IMR-90 (cell line): ENCODE results near the gene LHFPL6. TPM values are rescaled to one million over a fixed set of nuclear protein-coding genes. Genes with fewer than 3 reads are reported as not detected.

Experiments used
- ATAC-seq: fragments of 200-7000 bp; cut with Tn5 transposase; 2 replicates; pipeline ENCODE4 v1.9.1; 2020; ENCODE audit warnings: low read depth, mild to moderate bottlenecking, moderate library complexity
- BruUV-seq: library from RNA; stranded (reverse); fragments of 400-500 nt; replicated peaks from 2 replicates; lab custom pipeline; 2021; lab: Mats Ljungman, UMichigan
- CTCF ChIA-PET: fragments of 300-600 bp; formaldehyde crosslinking; extraction: SDS; loops from one replicate; lab custom pipeline; 2021; ENCODE audit warnings: antibody characterized with exemption; lab: Yijun Ruan, JAX
- POLR2A ChIA-PET: fragments of 300-600 bp; sonication (Branson Sonifier 250); formaldehyde crosslinking; loops from one replicate; lab custom pipeline; 2022; ENCODE audit warnings: antibody characterized with exemption; ENCODE audit not compliant: unreplicated experiment; lab: Charles Lee
- DNase-seq: peaks from one replicate; pipeline ENCODE4 v3.0.0; 2013
- H2AFZ ChIP-seq: replicated peaks from 2 replicates; pipeline ENCODE3; 2013; ENCODE audit warnings: low read length, mild to moderate bottlenecking; ENCODE audit not compliant: poor library complexity
- H2AK5ac ChIP-seq: 2 replicates; pipeline ENCODE4 v1.6.1; 2013; ENCODE audit warnings: low read depth, low read length, inconsistent platforms
- H2AK9ac ChIP-seq: replicated peaks from 2 replicates; pipeline ENCODE3; 2013; ENCODE audit warnings: mild to moderate bottlenecking, low read depth, low read length, moderate library complexity; ENCODE audit not compliant: poor library complexity
- H2BK120ac ChIP-seq: 2 replicates; pipeline ENCODE4 v1.6.1; 2013; ENCODE audit warnings: low read depth, low read length, inconsistent platforms
- H2BK15ac ChIP-seq: 3 replicates; pipeline ENCODE4 v1.6.1; 2013; ENCODE audit warnings: low read depth, low read length, inconsistent platforms
- H2BK20ac ChIP-seq: 2 replicates; pipeline ENCODE4 v1.6.1; 2013; ENCODE audit warnings: low read depth, mild to moderate bottlenecking, inconsistent platforms, low read length, moderate library complexity
- H2BK5ac ChIP-seq: 2 replicates; pipeline ENCODE4 v1.6.1; 2013; ENCODE audit warnings: mild to moderate bottlenecking, low read depth, low read length, inconsistent platforms; ENCODE audit not compliant: poor library complexity, severe bottlenecking
- H3K14ac ChIP-seq: replicated peaks from 2 replicates; pipeline ENCODE4 v1.6.1; 2013; ENCODE audit warnings: low read depth, low read length, inconsistent platforms
- H3K18ac ChIP-seq: 2 replicates; pipeline ENCODE4 v1.6.1; 2013; ENCODE audit warnings: low read depth, low read length, control low read depth
- H3K23ac ChIP-seq: 2 replicates; pipeline ENCODE4 v1.6.1; 2013; ENCODE audit warnings: low read depth, low read length, inconsistent platforms
- H3K27ac ChIP-seq: 2 replicates; pipeline ENCODE4 v1.5.1; 2013; ENCODE audit warnings: mild to moderate bottlenecking, control low read depth, low read length; ENCODE audit not compliant: insufficient read depth
- H3K27me3 ChIP-seq: 2 replicates; pipeline ENCODE4 v1.6.1; 2013; ENCODE audit warnings: low read length; ENCODE audit not compliant: control insufficient read depth, insufficient read depth
- H3K36me3 ChIP-seq: 2 replicates; pipeline ENCODE4 v1.6.1; 2013; ENCODE audit warnings: low read length, mixed read lengths; ENCODE audit not compliant: control insufficient read depth, insufficient read depth
- H3K4ac ChIP-seq: 2 replicates; pipeline ENCODE4 v1.6.1; 2013; ENCODE audit warnings: low read depth, low read length, inconsistent platforms
- H3K4me1 ChIP-seq: 2 replicates; pipeline ENCODE4 v1.6.1; 2013; ENCODE audit warnings: low read length, mixed read lengths; ENCODE audit not compliant: control insufficient read depth, insufficient read depth
- H3K4me2 ChIP-seq: 2 replicates; pipeline ENCODE4 v1.6.1; 2013; ENCODE audit warnings: low read depth, mild to moderate bottlenecking, control low read depth, low read length, moderate library complexity
- H3K4me3 ChIP-seq: 2 replicates; pipeline ENCODE4 v1.5.1; 2013; ENCODE audit warnings: low read depth, mild to moderate bottlenecking, control low read depth, low read length, moderate library complexity; ENCODE audit not compliant: insufficient read depth
- H3K56ac ChIP-seq: 2 replicates; pipeline ENCODE4 v1.6.1; 2013; ENCODE audit warnings: low read length, inconsistent platforms; ENCODE audit not compliant: insufficient read depth; ENCODE audit errors: extremely low read depth
- H3K79me1 ChIP-seq, 2 experiments: 2 replicates each; pipeline ENCODE4 v1.6.1; 2013; ENCODE audit warnings: low read length in 2 of 2, inconsistent platforms in 1 of 2, low read depth in 1 of 2
- H3K9ac ChIP-seq: 2 replicates; pipeline ENCODE4 v1.6.1; 2013; ENCODE audit warnings: low read depth, low read length, control low read depth
- H3K9me1 ChIP-seq: 2 replicates; pipeline ENCODE4 v1.6.1; 2013; ENCODE audit warnings: low read length, inconsistent platforms; ENCODE audit not compliant: insufficient read depth
- H3K9me3 ChIP-seq: 2 replicates; pipeline ENCODE4 v1.6.1; 2013; ENCODE audit warnings: low read length; ENCODE audit not compliant: control insufficient read depth, insufficient read depth
- H4K20me1 ChIP-seq: 2 replicates; pipeline ENCODE4 v1.6.1; 2013; ENCODE audit warnings: low read length, inconsistent platforms; ENCODE audit not compliant: insufficient read depth
- H4K5ac ChIP-seq: 2 replicates; pipeline ENCODE4 v1.6.1; 2013; ENCODE audit warnings: mild to moderate bottlenecking, low read depth, low read length, control low read depth
- H4K8ac ChIP-seq, 2 experiments: 2 replicates each; pipeline ENCODE4 v1.6.1; 2013; ENCODE audit warnings: low read depth in 2 of 2, low read length in 2 of 2, control low read depth in 1 of 2, inconsistent platforms in 1 of 2
- H4K91ac ChIP-seq: 2 replicates; pipeline ENCODE4 v1.6.1; 2013; ENCODE audit warnings: low read depth, low read length, inconsistent platforms; ENCODE audit not compliant: insufficient read depth
- BHLHE40 ChIP-seq: fragments of 150-350 bp; IDR thresholded peaks from 2 replicates; pipeline ENCODE4 v1.6.1; 2016; ENCODE audit warnings: mild to moderate bottlenecking, low read depth, low read length
- CHD1 ChIP-seq: IDR thresholded peaks from 2 replicates; pipeline ENCODE4 v1.6.1; 2012; ENCODE audit warnings: low read depth, low read length, improper control_type of control experiment
- FOS ChIP-seq: fragments of 150-350 bp; IDR thresholded peaks from 2 replicates; pipeline ENCODE4 v1.6.1; 2016; ENCODE audit warnings: low read depth, low read length
- MAFK ChIP-seq: IDR thresholded peaks from 2 replicates; pipeline ENCODE4 v1.6.1; 2012; ENCODE audit warnings: low read depth, low read length, improper control_type of control experiment
- MAZ ChIP-seq: IDR thresholded peaks from 2 replicates; pipeline ENCODE4 v1.6.1; 2012; ENCODE audit warnings: low read depth, mild to moderate bottlenecking, low read length, improper control_type of control experiment, moderate library complexity, borderline replicate concordance
- MXI1 ChIP-seq: IDR thresholded peaks from 2 replicates; pipeline ENCODE4 v1.6.1; 2012; ENCODE audit warnings: low read depth, mild to moderate bottlenecking, low read length, moderate library complexity, borderline replicate concordance
- POLR2A ChIP-seq: IDR thresholded peaks from 2 replicates; pipeline ENCODE4 v1.6.1; 2012; ENCODE audit warnings: mild to moderate bottlenecking, low read depth, low read length
- RAD21 ChIP-seq: IDR thresholded peaks from 2 replicates; pipeline ENCODE4 v1.6.1; 2012; ENCODE audit warnings: low read length, improper control_type of control experiment
- RFX5 ChIP-seq: IDR thresholded peaks from 2 replicates; pipeline ENCODE4 v1.8.0; 2012; ENCODE audit warnings: low read depth, mild to moderate bottlenecking, low read length, moderate library complexity
- SMC3 ChIP-seq: fragments of 150-350 bp; IDR thresholded peaks from 2 replicates; pipeline ENCODE4 v1.6.1; 2016; ENCODE audit warnings: low read depth, mild to moderate bottlenecking, antibody characterized with exemption, low read length, moderate library complexity
- WGBS, 2 experiments: methylation state at CpG; one replicate each; pipeline versions ENCODE4 v1.1.5 to v1.1.7; 2013; ENCODE audit warnings: missing lambda C conversion rate in 2 of 2; ENCODE audit not compliant: insufficient read length in 1 of 2; ENCODE audit errors: extremely low coverage in 2 of 2; 5-methylcytosine and 5-hydroxymethylcytosine counted together
- dilution Hi-C: fragments of 300-500 bp; cut with HindIII; formaldehyde crosslinking; loops from one replicate; pipeline ENCODE4 v1.14.3; 2018; ENCODE audit warnings: low sequenced_read_pairs; ENCODE audit not compliant: unreplicated experiment
- in situ Hi-C: fragments of 300-500 bp; cut with MboI; formaldehyde crosslinking; loops from 3 replicates; pipeline ENCODE4 v1.14.3; 2019; ENCODE audit warnings: low sequenced_read_pairs, inconsistent platforms, mixed read lengths
- intact Hi-C: fragments of 100-400 bp; cut with micrococcal nuclease; formaldehyde crosslinking; loops from 2 replicates; pipeline ENCODE4 v1.10.0; 2022
- polyA plus RNA-seq, 3 experiments: library from polyadenylated mRNA; depleted of rRNA; stranded (reverse); fragments of >200 nt; gene quantifications; 2 replicates each; pipeline ENCODE4 v1.2.3, GENCODE V29; 2012; ENCODE audit warnings: low replicate concordance in 1 of 3
- total RNA-seq: library from RNA; depleted of rRNA; stranded (reverse); fragments of >200 nt; gene quantifications from 2 replicates; pipeline ENCODE4 v1.2.3, GENCODE V29; 2012
- TF ChIP-seq, protein P1 (sequence below): fragments of 150-350 bp; IDR thresholded peaks from 2 replicates; pipeline ENCODE4 v1.6.1; 2017; ENCODE audit warnings: mild to moderate bottlenecking, antibody characterized with exemption, low read length, low read depth
- TF ChIP-seq, protein P2 (sequence below): fragments of 150-350 bp; IDR thresholded peaks from 2 replicates; pipeline ENCODE4 v1.6.1; 2016; ENCODE audit warnings: low read depth, mild to moderate bottlenecking, low read length, moderate library complexity, borderline replicate concordance

Gene LHFPL6
- total and polyA plus RNA-seq, 2 of the 4 experiments (the other 2 are of a cell fraction), result 24.7 to 36.1 TPM

DNA sequence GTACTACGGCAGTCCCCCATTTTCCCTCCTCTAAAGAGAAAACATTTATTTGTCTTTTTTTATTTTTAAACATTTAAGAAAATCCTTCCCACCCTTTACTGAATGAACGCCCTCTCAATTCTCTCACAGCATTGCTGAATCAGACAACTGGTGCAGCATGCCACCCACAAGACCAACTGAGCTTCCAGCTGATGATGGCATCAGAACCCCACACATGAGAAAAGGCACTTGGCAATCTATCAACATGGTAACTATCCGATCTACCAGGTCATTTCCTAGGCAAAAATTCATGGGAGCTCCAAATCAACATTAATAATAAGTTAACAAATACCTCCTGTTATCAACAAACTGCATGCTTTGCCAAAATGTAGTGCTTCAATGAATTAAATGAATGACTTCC lies 43.1 kb downstream of the LHFPL6 start:
- Histone ChIP-seq H2BK5ac (no peak overlapping the region), H3K4me3 (no peak overlapping the region), H3K9me3 (no peaks in the 10 kb centered on the region), H2BK20ac (no peak overlapping the region), H3K9ac (no peak overlapping the region), H2BK15ac (no peak overlapping the region), H3K4me2 (no peak overlapping the region), H3K79me1 (peaks cover 41 to 63% of the 10 kb centered on the region in 2 experiments), H3K9me1 (0 out of 2 replicates have a peak, but pooled peaks cover 5% of the 10 kb centered on the region), H2BK120ac (no peak overlapping the region), H3K23ac (no peak overlapping the region), H3K36me3 (no peaks in the 10 kb centered on the region), H4K5ac (no peak overlapping the region), H4K20me1 (no peaks in the 10 kb centered on the region), H3K4me1 (peaks cover 6% of the 10 kb centered on the region), H3K27ac (no peak overlapping the region), H2AFZ (no peak overlapping the region), H2AK9ac (no peak overlapping the region), H3K56ac (no peak overlapping the region), H3K27me3 (no peaks in the 10 kb centered on the region), H4K8ac (no peak overlapping the region), H4K91ac (no peak overlapping the region), H2AK5ac (no peak overlapping the region), H3K14ac (no peak overlapping the region), H3K4ac (no peak overlapping the region), H3K18ac (no peak overlapping the region)
- dilution Hi-C loops, result no loop called here
- ChIA-PET POLR2A (no interaction called here), CTCF (interaction anchor here (0.6 kb wide), 1 partner anchor 41 kb away, joined by 4 read pairs; no protein-coding TSS in a partner anchor)
- TF ChIP-seq MAFK (no peak), FOS (no peak), SMC3 (no peak), RFX5 (no peak), POLR2A (no peak), RAD21 (no peak), CHD1 (no peak), BHLHE40 (no peak), MAZ (no peak), MXI1 (no peak)
- TF ChIP-seq, protein P1, sequence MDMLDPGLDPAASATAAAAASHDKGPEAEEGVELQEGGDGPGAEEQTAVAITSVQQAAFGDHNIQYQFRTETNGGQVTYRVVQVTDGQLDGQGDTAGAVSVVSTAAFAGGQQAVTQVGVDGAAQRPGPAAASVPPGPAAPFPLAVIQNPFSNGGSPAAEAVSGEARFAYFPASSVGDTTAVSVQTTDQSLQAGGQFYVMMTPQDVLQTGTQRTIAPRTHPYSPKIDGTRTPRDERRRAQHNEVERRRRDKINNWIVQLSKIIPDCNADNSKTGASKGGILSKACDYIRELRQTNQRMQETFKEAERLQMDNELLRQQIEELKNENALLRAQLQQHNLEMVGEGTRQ, result no peak
- TF ChIP-seq, protein P2, sequence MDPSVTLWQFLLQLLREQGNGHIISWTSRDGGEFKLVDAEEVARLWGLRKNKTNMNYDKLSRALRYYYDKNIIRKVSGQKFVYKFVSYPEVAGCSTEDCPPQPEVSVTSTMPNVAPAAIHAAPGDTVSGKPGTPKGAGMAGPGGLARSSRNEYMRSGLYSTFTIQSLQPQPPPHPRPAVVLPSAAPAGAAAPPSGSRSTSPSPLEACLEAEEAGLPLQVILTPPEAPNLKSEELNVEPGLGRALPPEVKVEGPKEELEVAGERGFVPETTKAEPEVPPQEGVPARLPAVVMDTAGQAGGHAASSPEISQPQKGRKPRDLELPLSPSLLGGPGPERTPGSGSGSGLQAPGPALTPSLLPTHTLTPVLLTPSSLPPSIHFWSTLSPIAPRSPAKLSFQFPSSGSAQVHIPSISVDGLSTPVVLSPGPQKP, result no peak
- WGBS, 2 experiments, result no CpG with 5 or more reads among the region's 3 CpGs
- ATAC-seq, result no peak
- in situ Hi-C loops, result no loop called here
- intact Hi-C loops, result no loop called here
- no TSS peak for BruUV-seq
- no peak for DNase-seq
